Astrocyte of the hippocampus (primary cell): ENCODE data around the gene MBD2.

Experiments used
- DNase-seq: peaks from one replicate; pipeline ENCODE4 v3.0.0; 2011; ENCODE audit warnings: low read depth, low spot score

MBD2 gene

DNA sequence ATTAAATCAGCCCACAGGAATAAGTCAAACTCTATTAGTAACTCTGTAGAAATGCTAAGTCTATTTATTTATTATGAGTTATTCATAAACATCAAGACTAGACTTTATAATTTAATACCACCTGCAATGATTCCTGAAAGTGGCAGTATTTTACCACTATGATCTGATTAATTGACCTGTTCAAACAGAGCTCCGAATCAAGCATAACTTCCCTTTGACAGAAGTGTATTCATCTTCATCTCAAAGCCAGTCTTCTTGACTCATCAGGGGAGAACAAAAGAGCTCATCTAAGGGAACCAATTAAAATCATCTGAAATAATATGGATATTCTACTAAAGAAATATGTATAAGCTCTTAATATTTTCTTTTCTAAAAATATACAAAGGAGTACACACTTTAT is 122.3 kb downstream of the MBD2 start:
- no peak for DNase-seq
